Sciatic nerve (tissue), 2 donors: ENCODE measurements around the gene FGG. TPM values are rescaled to one million over a fixed set of nuclear protein-coding genes. Genes with fewer than 3 reads are reported as not detected.

ENCODE experiments used
- ATAC-seq: fragments of 200-7000 bp; cut with Tn5 transposase; one replicate; pipeline ENCODE4 v1.9.1; 2020; ENCODE audit warnings: mild to moderate bottlenecking, moderate library complexity
- DNase-seq: peaks from one replicate; pipeline ENCODE4 v3.0.0-alpha.2; 2020; ENCODE audit warnings: low spot score
- intact Hi-C: fragments of 100-400 bp; cut with DNase I; formaldehyde crosslinking; loops from one replicate; pipeline ENCODE4 v1.14.2; 2022
- total RNA-seq: library from RNA; stranded (reverse); fragmentation: NEBNext Ultra II Directional; extraction: Animal tissue kit (Norgen Biotek cat#: 25700); gene quantifications from one replicate; pipeline ENCODE4 v1.2.1, GENCODE V29; 2021
- donor health status: DM: no; HTN: no; CAD: no.
- donor health status: DM: no; HTN: no; CAD: no.

Gene FGG
- total RNA-seq, 1 donor from 2014 or later: not detected

DNA sequence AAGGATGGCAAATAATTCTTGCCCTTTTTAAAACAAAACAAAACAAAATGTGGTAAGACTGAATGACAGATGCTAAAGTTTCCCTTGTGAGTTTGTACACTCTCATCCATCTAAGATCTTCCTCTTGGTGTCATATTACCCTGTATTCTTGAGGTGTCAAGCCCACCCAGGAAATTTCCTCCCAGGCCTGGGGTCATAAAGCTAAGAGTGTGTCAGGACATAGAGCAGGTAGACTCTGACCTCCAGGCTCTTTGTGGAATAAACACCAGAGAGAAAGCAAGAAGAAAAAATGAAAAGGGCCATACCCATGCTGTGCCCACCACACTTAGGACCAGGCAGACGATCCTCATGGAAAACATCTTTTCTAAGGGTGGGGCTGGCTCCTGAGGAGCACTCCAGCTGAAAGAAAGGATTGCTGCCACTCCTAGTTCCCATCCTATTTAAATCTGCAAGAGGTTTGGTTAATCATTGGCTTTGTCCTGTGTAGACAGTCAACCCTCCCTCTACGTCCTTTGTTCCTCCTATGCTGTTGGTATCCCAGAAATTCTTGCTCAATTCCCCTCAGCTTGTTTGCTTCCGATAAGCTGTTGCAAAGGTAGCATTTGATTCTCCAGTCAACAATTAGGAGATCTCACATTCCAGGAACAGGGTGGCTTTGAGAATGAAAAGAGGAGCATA lies 22.0 kb downstream of the FGG start, which contains the start of gene FGA:
FGA (minus strand) TSS at position 414 of the 678 bp plus-strand sequence; CDS start at position 359, 55 bp downstream.
- ATAC-seq (no peak), DNase-seq (no peak)
- intact Hi-C loops: no loop called here

DNA sequence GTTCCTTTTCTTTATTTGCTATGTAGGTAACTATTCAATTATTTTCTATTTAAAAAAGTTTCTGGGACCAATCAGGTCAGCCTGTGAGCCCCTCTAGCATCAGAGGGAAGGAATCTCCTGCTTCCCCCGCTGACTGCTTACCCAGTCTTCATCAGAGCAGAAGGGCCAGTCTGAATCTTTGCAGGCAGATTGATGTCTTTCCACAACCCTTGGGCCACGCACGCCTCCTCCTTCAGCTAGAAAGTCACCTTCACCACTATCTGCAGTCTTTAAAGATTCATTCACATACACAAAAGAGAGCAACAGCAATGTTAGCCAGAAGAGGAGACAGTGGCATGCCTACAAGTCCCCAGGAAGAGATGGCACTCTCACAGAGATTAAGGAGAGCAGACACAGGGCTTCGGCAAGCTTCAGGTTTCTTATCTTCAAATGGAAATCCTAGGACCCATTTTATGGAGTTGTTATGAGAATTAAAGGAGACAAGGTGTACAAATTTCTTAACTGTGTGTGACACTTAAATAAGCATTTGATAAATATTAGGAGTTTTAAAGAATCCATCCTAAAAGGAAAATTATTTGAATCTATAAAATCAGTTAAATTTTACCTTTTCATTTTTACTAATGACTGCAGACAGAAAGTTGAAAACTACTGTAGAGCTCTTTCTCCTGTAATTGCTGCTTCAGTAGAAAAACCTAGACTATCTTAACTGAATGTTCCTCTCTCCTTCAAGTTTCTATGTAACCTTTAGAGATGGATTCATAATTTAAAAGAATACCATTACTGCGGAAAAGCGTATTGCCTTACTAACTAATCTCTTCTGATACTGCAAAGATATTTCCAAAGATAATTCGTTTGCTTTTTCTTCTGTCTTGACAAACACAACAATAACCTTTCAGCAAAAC lies 22.9 kb downstream of the FGG start:
- intact Hi-C loops: no loop called here
- DNase-seq (no peak), ATAC-seq (no peak)

DNA sequence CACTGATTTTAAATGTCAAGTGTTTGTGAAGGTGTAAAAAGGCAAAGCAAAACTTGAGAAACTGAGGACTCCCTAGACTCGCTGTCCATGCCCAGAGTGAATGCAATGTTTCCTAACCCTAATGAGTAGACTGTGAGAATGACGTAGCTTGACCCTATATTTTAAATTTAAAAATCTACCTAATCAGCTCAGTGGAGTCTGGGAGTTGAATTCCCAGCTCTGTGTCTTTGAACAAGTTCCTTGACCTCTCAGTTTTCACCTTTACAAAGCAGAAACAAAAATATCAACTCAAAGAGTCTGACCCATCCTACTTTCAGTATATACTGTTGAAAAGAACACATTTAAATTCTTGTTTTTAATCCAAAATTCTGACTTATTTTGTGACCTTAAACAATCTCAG lies 24.3 kb downstream of the FGG start:
- no peak for DNase-seq
- intact Hi-C loops: no loop called here
- no peak for ATAC-seq

DNA sequence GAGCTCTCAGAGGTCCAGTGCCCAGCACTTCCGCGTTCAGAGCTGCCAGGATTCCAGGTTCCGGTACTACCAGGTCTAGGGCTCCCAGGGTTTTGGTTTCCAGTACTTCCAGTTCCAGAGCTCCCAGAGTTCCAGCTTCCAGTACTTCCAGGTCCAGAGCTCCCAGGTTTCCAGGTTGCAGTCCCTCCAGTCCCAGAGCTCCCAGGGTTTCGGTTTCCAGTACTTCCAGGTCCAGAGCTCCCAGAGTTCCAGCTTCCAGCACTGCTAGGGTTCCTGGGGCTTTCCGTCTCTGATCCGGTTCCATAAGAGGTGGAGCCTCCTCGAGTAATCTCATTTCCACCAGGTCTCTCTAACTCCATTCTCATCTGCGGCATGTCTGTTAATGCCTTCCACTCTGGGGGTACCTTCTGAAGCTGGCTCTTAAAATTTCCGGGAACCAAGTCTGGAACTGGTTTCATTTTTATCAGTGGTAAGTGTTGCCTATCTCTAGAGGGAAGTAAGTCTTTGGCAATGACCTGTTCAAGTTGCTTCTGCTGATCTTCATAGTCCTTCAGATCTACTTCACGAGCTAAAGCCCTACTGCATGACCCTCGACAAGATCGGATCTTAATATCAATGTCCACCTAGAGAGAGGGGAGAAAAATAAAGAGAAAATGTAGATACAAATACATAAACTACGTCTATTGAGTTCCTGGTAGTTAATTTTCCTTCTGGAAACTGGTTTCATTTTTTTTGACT lies 26.0 kb downstream of the FGG start:
- intact Hi-C loops: no loop called here
- ATAC-seq (no peak), DNase-seq (no peak)

DNA sequence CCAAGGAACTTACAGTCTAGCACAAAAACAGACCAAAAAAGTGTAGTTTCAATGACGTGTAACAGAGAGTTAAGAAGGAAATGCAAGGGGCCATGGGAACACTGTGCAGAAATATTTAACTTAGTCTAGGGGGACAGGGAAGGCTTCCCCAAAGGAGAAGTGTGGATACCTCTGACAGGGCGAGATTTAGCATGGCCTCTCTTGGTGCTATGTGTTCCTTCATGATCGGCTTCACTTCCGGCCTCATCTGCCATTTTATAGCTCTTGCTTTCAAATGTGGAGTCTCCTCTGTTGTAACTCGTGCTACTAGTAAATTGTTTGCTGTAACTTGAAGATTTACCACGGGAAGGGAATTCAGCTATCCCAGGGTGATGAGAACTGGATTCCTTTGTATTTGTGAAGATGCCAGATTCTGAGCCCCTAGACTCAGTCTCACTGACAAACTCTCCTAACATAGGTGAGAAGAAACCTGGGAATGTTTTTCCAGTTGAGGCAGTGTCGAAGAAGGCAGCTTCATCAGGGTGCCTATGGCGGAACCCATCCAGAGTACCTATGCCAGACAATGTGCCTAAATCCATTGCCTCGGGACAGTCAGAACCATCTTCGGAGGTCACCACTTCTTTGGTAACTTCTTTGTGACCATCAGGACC lies 27.0 kb downstream of the FGG start:
- no peak for ATAC-seq
- DNase-seq: no peak
- intact Hi-C loops: no loop called here

DNA sequence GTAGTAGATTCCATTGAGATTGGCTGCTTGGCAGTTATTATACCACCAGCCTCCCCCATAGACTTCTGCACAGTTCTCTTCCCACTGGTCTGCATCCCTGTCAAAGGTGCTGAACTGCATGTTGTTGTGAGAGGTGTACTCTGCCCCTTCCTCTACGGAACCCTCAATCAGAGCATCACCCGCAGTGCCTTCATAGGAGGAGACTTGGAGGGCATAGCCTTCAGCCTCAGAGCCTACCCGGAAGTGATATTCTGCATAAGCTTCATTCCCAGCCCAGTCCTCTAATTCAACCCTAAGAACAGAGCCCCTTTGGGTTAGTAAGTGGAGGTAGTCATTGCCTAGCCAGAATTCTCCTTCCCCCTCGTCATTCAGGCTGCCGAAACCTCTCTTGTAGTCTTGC lies 28.2 kb downstream of the FGG start:
- no peak for DNase-seq
- intact Hi-C loops: no loop called here

DNA sequence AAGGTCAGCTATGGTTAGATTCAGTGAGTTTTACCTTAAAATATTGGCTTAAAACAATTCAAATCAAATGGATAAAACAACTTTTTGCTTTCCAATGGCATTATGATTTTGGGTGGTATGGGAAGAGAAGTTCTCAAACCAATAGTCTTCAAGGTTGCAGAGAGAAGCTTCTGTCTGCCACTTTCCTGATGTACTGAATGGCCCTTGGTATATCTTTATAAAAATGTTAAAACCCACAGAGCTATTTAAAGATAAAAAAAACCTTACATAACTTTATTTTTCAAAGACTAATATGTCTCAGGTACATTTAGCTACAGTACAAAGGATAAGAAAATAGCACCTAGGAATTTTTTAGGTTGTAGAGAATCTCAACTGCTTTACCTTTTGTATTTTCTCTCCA lies 28.8 kb downstream of the FGG start:
- intact Hi-C loops: no loop called here
- no peak for DNase-seq
- no peak for ATAC-seq

More for the DNA sequence above, 28.2 kb downstream of the FGG start:
- no peak for ATAC-seq

DNA sequence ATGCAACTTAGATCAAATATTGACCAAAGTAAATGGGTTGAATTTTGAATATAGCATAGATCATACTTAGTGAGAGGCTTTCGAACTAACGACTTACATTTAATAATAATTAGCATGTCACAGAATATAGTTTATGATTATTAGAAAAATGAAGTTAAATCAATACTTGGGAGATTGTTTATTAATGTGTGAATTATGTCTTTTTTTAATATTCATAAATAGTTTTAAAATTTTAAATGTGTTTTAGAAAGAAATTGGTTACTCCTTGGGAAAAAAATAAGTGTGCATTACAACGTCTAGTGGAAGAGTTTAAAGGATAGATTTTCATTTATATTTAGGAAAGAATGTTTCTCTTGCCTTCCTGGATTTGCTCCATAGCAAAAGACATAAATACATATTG lies 29.2 kb downstream of the FGG start:
- ATAC-seq (no peak), DNase-seq (no peak)
- intact Hi-C loops: no loop called here

DNA sequence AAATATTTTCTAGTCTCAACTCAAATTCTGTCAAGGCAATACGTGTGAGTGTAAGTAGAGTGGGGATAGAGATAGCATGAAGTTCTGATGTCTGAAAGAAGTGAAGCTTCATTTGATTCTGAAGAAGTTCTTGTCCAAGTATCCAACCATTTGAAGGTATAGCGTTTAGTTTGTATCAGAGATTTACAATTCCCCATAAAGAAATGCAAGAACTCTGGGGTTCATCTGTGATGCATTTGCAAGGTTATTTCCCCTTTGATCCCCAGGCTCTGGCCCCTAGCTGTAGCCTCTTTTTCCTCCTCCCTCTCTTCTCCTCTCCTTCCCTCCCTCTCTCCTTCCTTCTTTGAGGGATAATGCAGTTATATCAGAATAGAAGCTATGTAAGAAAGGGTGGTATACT lies 29.7 kb downstream of the FGG start:
- intact Hi-C loops: no loop called here
- DNase-seq: no peak
- no peak for ATAC-seq

DNA sequence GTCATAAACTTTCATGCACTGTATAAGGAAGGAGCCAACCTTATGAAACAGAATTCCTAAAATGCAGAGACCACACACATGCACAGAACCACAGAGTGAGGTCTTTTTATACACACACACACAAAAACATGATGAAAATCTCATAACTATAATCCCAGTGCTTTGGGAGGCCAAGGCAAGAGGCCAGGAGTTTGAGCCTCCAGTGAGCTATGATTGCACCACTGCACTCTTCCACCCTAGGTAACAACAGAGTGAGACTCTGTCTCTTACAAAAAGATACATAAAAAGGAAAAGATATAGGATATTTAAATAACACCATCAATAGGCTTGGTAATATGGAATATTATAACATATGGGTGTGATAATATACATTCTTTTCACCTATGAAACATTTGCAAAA lies 32.5 kb downstream of the FGG start:
- intact Hi-C loops: no loop called here
- DNase-seq (no peak), ATAC-seq (no peak)

DNA sequence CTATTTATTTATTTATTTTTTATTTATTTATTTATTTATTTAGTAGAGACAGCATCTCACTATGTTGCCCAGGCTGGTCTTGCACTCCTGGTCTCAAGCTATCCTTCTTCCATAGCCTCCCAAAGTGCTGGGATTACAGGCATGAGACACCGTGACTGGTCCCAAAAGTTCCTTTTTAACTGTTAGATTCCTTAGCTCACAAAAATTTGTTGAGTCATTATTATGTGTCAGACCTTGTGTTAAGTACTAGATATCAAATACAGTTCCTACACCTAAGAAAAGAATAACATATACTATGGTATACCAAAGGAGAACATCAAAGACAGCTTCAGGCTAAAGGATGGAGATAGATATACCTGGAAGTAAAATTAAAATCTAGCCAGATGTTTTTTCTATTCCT lies 33.5 kb downstream of the FGG start:
- DNase-seq (no peak), ATAC-seq (no peak)
- intact Hi-C loops: no loop called here

DNA sequence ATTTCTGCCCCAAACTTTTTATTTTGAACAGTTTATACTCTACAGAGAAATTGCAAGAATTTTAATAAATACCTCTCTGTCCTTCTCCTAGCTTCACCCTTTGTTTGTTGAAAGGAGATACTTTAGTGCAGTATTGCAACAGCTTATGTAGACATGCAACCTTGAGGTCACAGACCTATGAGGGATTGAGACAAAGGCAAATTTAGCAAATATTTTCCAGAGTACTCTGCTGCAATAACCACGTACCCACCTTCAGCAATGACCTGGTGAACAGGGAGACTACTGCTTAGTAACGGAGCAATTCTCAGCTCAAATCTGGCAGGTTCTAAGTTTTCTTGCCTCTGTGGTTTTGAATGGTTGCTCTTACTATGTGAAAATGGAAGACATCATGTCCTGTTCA lies 35.1 kb downstream of the FGG start:
- intact Hi-C loops: no loop called here
- ATAC-seq (no peak), DNase-seq (no peak)

DNA sequence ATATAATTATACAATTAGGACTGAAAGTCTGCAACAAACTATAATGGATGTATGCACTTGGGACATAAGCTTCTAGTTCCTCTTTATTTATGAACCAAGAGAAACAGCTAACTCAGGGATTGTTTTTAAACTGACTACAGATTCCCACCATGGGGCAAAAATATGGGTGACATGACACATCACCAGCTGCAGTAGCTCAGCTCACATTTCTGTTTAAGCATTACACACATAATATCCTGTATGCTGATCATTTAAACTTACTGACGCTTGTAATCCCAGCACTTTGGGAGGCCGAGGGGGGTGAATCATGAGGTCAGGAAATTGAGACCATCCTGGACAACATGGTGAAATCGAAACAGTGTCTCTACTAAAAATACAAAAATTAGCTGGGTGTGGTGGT lies 38.1 kb downstream of the FGG start:
- no peak for DNase-seq

DNA sequence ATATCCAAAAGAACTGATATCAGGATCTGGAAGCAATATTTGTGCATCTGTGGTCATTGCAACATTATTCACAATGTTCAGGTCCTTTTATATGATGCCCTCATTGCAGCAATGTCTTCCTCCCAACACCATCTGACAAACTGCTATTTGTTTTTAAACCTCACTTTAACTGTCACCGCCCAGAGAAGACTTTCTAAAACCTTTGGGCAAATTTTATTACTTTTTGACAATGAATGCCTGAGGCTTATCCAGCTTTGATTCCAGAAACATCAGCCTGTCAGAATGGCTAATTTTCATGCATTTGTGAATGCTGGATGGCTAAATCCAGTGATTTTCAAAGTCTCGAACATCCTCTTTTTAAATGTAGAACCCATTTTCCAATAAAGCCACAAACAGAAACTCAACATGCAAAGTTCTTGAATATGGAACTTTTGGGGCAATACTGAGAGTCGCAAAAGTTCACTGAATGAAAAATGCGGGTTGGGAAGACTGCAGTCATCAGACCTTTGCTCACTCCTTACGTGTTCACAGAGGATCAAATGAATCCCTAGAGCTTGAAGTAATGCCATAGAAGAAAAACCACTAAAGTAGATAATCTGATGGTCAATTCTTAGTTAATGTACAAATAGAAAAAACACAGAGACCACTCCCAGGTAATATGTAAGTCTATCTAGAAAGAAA lies 39.1 kb downstream of the FGG start:
- intact Hi-C loops: no loop called here
- ATAC-seq: no peak

More for the DNA sequence above, 38.1 kb downstream of the FGG start:
- no peak for ATAC-seq
- intact Hi-C loops: no loop called here

DNA sequence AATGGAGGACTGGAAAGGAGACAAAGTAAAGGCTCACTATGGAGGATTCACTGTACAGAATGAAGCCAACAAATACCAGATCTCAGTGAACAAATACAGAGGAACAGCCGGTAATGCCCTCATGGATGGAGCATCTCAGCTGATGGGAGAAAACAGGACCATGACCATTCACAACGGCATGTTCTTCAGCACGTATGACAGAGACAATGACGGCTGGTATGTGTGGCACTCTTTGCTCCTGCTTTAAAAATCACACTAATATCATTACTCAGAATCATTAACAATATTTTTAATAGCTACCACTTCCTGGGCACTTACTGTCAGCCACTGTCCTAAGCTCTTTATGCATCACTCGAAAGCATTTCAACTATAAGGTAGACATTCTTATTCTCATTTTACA lies 42.9 kb downstream of the FGG start:
- intact Hi-C loops: no loop called here
- DNase-seq (no peak), ATAC-seq (no peak)

More for the DNA sequence above, 39.1 kb downstream of the FGG start:
- DNase-seq: no peak

DNA sequence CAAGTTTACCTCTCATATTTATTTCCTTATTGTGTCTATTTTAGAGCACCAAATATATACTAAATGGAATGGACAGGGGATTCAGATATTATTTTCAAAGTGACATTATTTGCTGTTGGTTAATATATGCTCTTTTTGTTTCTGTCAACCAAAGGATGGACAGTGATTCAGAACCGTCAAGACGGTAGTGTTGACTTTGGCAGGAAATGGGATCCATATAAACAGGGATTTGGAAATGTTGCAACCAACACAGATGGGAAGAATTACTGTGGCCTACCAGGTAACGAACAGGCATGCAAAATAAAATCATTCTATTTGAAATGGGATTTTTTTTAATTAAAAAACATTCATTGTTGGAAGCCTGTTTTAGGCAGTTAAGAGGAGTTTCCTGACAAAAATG lies 43.4 kb downstream of the FGG start:
- ATAC-seq: no peak
- DNase-seq: no peak
- intact Hi-C loops: no loop called here

DNA sequence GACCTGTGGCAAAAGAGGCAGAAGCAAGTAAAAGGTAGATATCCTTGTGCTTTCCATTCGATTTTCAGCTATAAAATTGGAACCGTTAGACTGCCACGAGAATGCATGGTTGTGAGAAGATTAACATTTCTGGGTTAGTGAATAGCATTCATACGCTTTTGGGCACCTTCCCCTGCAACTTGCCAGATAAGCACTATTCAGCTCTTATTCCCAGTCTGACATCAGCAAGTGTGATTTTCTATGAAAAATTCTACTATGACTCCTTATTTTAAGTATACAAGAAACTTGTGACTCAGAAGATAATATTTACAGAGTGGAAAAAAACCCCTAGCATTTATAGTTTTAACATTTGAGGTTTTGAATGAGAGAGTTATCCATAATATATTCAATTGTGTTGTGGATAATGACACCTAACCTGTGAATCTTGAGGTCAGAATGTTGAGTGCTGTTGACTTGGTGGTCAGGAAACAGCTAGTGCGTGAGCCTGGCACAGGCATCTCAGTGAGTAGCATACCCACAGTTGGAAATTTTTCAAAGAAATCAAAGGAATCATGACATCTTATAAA lies 45.7 kb downstream of the FGG start:
- ATAC-seq: no peak
- intact Hi-C loops: no loop called here
- no peak for DNase-seq

DNA sequence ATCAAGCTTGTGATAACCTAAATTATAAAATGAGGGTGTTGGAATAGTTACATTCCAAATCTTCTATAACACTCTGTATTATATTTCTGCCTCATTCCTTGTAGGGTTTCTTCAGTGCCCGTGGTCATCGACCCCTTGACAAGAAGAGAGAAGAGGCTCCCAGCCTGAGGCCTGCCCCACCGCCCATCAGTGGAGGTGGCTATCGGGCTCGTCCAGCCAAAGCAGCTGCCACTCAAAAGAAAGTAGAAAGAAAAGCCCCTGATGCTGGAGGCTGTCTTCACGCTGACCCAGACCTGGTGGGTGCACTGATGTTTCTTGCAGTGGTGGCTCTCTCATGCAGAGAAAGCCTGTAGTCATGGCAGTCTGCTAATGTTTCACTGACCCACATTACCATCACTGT lies 46.8 kb downstream of the FGG start:
- ATAC-seq (no peak), DNase-seq (no peak)
- intact Hi-C loops: no loop called here
